Neural cell (in vitro differentiated cells): ENCODE data around the gene HNRNPA2B1. TPM values are rescaled to one million over a fixed set of nuclear protein-coding genes. Genes with fewer than 3 reads are reported as not detected.

Source experiments
- H2AFZ ChIP-seq: fragments of 200-600, 300-800 bp; sonication (generic), shearing (Covaris generic); 2 replicates; pipeline ENCODE4 v1.6.0; 2014; ENCODE audit warnings: low read depth, mild to moderate bottlenecking, antibody characterized with exemption, low read length, moderate library complexity
- H3F3A ChIP-seq: fragments of 200-600 bp; shearing (Covaris generic); 2 replicates; pipeline ENCODE4 v1.6.1; 2016; ENCODE audit warnings: mild to moderate bottlenecking, moderate library complexity, mixed read lengths, antibody characterized with exemption, low read length; ENCODE audit not compliant: insufficient read depth, poor library complexity, severe bottlenecking
- H3K27ac ChIP-seq: fragments of 200-600, 300-800 bp; sonication (generic), shearing (Covaris generic); 2 replicates; pipeline ENCODE4 v1.5.1; 2014; ENCODE audit warnings: mild to moderate bottlenecking, low read length, moderate library complexity
- H3K27me3 ChIP-seq: fragments of 300-800, 200-600 bp; sonication (generic), shearing (Covaris generic); 2 replicates; pipeline ENCODE4 v1.6.0; 2014; ENCODE audit warnings: mild to moderate bottlenecking, low read depth, low read length, moderate library complexity; ENCODE audit not compliant: insufficient read depth
- H3K36me3 ChIP-seq: fragments of 300-800, 200-600 bp; sonication (generic), shearing (Covaris generic); 2 replicates; pipeline ENCODE4 v1.5.1; 2014; ENCODE audit warnings: mild to moderate bottlenecking, antibody characterized with exemption, low read length, moderate library complexity; ENCODE audit not compliant: insufficient read depth
- H3K4me2 ChIP-seq: fragments of 300-800, 200-600 bp; sonication (generic), shearing (Covaris generic); 2 replicates; pipeline ENCODE4 v1.6.0; 2014; ENCODE audit warnings: mild to moderate bottlenecking, low read length
- H3K4me3 ChIP-seq: fragments of 300-800, 200-600 bp; sonication (generic), shearing (Covaris generic); 2 replicates; pipeline ENCODE4 v1.5.1; 2014; ENCODE audit warnings: mild to moderate bottlenecking, low read length, moderate library complexity
- H3K79me2 ChIP-seq: fragments of 200-600 bp; shearing (Covaris generic); replicated peaks from 2 replicates; pipeline ENCODE4 v1.6.0; 2014; ENCODE audit warnings: mild to moderate bottlenecking, low read length, moderate library complexity; ENCODE audit not compliant: insufficient read depth
- H3K9ac ChIP-seq: fragments of 300-800, 200-600 bp; sonication (generic), shearing (Covaris generic); 2 replicates; pipeline ENCODE4 v1.6.1; 2016; ENCODE audit warnings: mild to moderate bottlenecking, low read length, mixed read lengths
- H3K9me2 ChIP-seq: fragments of 200-600 bp; shearing (Covaris generic); 2 replicates; pipeline ENCODE4 v1.6.1; 2016; ENCODE audit warnings: mild to moderate bottlenecking, low read length, mixed read lengths; ENCODE audit not compliant: insufficient read depth
- H3K9me3 ChIP-seq: fragments of 200-600, 300-800 bp; sonication (generic), shearing (Covaris generic); 2 replicates; pipeline ENCODE4 v1.6.1; 2016; ENCODE audit warnings: mild to moderate bottlenecking, mixed run types, low read length, moderate library complexity, mixed read lengths
- H4K20me1 ChIP-seq: fragments of 200-600 bp; shearing (Covaris generic); 2 replicates; pipeline ENCODE4 v1.6.1; 2016; ENCODE audit warnings: mild to moderate bottlenecking, mixed run types; ENCODE audit not compliant: insufficient read depth
- CTCF ChIP-seq: fragments of 450-650 bp; IDR thresholded peaks from 2 replicates; pipeline ENCODE4 v1.5.1; 2014; ENCODE audit warnings: antibody characterized with exemption, mild to moderate bottlenecking, moderate library complexity; ENCODE audit not compliant: poor library complexity, severe bottlenecking
- EP300 ChIP-seq: fragments of 450-650 bp; conservative IDR thresholded peaks from 2 replicates; pipeline ENCODE4 v1.6.1; 2014; ENCODE audit warnings: antibody characterized with exemption, mild to moderate bottlenecking, moderate library complexity; ENCODE audit not compliant: poor library complexity, severe bottlenecking
- EZH2 ChIP-seq: fragments of 200-600, 300-800 bp; shearing (Covaris generic), sonication (generic); IDR thresholded peaks from 2 replicates; pipeline ENCODE4 v1.6.1; 2014; ENCODE audit warnings: antibody characterized with exemption, low read length, borderline replicate concordance, mild to moderate bottlenecking; ENCODE audit not compliant: insufficient read depth, poor library complexity, severe bottlenecking
- MXI1 ChIP-seq: fragments of 450-650 bp; conservative IDR thresholded peaks from 2 replicates; pipeline ENCODE4 v1.6.1; 2014; ENCODE audit warnings: antibody characterized with exemption, mild to moderate bottlenecking; ENCODE audit not compliant: poor library complexity, severe bottlenecking
- POLR2AphosphoS5 ChIP-seq: IDR thresholded peaks from 2 replicates; pipeline ENCODE4 v1.6.1; 2012
- RAD21 ChIP-seq: fragments of 450-650 bp; conservative IDR thresholded peaks from 2 replicates; pipeline ENCODE4 v1.6.1; 2014; ENCODE audit warnings: antibody characterized with exemption, mild to moderate bottlenecking, moderate library complexity
- SMC3 ChIP-seq: fragments of 450-650 bp; conservative IDR thresholded peaks from 2 replicates; pipeline ENCODE4 v1.6.1; 2014; ENCODE audit warnings: antibody characterized with exemption, mild to moderate bottlenecking, moderate library complexity; ENCODE audit not compliant: poor library complexity
- TAF1 ChIP-seq: IDR thresholded peaks from 2 replicates; pipeline ENCODE4 v1.6.1; 2012; ENCODE audit warnings: low read depth
- polyA plus RNA-seq: library from polyadenylated mRNA; depleted of rRNA; stranded (reverse); fragments of >200 nt; gene quantifications from 2 replicates; pipeline ENCODE4 v1.2.3, GENCODE V29; 2014
- TF ChIP-seq, protein P1 (sequence below): IDR thresholded peaks from 2 replicates; pipeline ENCODE4 v1.6.1; 2012; ENCODE audit warnings: borderline replicate concordance

Gene HNRNPA2B1
- polyA plus RNA-seq, 1 donor from 2014 or later = 419 TPM

DNA sequence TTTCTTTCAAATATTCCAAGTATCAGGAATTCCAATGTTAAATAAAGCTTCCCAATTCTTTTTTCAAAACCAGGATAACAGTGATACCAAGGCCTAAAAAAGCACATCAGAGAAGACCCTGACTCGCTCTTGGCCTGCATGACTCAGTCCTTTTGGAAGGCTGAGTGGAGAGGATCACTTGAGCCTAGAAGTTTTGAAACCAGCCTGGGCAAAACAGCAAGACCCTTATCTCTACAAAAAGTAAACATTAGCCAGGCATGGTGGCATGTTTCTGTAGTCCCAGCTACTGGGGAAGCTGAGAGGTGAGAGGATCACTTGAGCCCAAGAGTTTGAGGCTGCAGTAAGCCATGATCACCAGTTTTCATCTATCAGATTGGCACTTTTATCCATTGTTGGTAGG is 29.9 kb downstream of the HNRNPA2B1 start:
- no peaks in the 10 kb centered on the region for H3K9me3 ChIP-seq
- TF ChIP-seq RAD21 = no peak
- no peak for TF ChIP-seq MXI1
- TF ChIP-seq EZH2 = no peak
- TF ChIP-seq CTCF = no peak
- no peak for TF ChIP-seq SMC3
- TF ChIP-seq TAF1 = no peak
- TF ChIP-seq, protein P1, sequence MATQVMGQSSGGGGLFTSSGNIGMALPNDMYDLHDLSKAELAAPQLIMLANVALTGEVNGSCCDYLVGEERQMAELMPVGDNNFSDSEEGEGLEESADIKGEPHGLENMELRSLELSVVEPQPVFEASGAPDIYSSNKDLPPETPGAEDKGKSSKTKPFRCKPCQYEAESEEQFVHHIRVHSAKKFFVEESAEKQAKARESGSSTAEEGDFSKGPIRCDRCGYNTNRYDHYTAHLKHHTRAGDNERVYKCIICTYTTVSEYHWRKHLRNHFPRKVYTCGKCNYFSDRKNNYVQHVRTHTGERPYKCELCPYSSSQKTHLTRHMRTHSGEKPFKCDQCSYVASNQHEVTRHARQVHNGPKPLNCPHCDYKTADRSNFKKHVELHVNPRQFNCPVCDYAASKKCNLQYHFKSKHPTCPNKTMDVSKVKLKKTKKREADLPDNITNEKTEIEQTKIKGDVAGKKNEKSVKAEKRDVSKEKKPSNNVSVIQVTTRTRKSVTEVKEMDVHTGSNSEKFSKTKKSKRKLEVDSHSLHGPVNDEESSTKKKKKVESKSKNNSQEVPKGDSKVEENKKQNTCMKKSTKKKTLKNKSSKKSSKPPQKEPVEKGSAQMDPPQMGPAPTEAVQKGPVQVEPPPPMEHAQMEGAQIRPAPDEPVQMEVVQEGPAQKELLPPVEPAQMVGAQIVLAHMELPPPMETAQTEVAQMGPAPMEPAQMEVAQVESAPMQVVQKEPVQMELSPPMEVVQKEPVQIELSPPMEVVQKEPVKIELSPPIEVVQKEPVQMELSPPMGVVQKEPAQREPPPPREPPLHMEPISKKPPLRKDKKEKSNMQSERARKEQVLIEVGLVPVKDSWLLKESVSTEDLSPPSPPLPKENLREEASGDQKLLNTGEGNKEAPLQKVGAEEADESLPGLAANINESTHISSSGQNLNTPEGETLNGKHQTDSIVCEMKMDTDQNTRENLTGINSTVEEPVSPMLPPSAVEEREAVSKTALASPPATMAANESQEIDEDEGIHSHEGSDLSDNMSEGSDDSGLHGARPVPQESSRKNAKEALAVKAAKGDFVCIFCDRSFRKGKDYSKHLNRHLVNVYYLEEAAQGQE = no peak
- no peak for TF ChIP-seq EP300
- TF ChIP-seq POLR2AphosphoS5 = no peak
- H3K27ac ChIP-seq = no peak overlapping the region
- H4K20me1 ChIP-seq = no peaks in the 10 kb centered on the region
- H3K4me2 ChIP-seq = no peak overlapping the region
- no peaks in the 10 kb centered on the region for H3K79me2 ChIP-seq
- H3K9ac ChIP-seq = no peak overlapping the region
- H3K36me3 ChIP-seq = no peaks in the 10 kb centered on the region
- H3K4me3 ChIP-seq = no peak overlapping the region
- H3K27me3 ChIP-seq = no peaks in the 10 kb centered on the region
- H3F3A ChIP-seq = no peaks in the 10 kb centered on the region
- no peaks in the 10 kb centered on the region for H3K9me2 ChIP-seq
- no peak overlapping the region for H2AFZ ChIP-seq

DNA sequence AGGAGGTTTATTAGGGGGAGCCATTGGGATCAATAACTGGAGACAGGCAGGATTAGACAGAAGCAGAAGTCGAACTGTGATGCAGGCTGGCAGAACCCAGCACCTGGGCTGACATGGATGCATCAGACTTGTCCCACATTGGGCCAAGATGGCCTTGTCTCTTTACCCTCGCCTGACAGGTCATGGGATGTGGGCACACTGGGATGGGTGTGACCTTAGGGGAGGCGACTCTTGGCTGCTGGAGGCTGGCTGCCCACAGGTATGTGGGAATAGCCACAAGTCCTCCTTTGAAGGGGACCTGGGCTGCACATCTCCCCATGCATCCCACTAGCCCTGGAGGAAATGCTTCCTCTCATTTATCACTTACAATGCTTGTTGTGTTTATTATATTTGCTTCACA is 31.3 kb downstream of the HNRNPA2B1 start:
- Histone ChIP-seq H3F3A (no peaks in the 10 kb centered on the region), H4K20me1 (no peaks in the 10 kb centered on the region), H3K9ac (no peak overlapping the region), H3K79me2 (no peaks in the 10 kb centered on the region), H3K4me2 (no peak overlapping the region), H3K9me3 (no peaks in the 10 kb centered on the region), H3K27me3 (no peaks in the 10 kb centered on the region), H3K27ac (no peak overlapping the region), H3K4me3 (no peak overlapping the region), H3K36me3 (no peaks in the 10 kb centered on the region), H3K9me2 (no peaks in the 10 kb centered on the region), H2AFZ (no peak overlapping the region)
- TF ChIP-seq TAF1 (no peak), POLR2AphosphoS5 (no peak), EZH2 (no peak), CTCF (no peak), SMC3 (no peak), EP300 (no peak), RAD21 (no peak), MXI1 (no peak)
- TF ChIP-seq, protein P1 = no peak
